H1 (cell line): ENCODE measurements around the gene CDH19. TPM values are rescaled to one million over a fixed set of nuclear protein-coding genes. Genes with fewer than 3 reads are reported as not detected.

Source experiments
- NANOG ChIP-seq: IDR thresholded peaks from 2 replicates; pipeline ENCODE4 v1.6.1; 2011; ENCODE audit warnings: low read length, low read depth, mild to moderate bottlenecking, inconsistent platforms; ENCODE audit not compliant: insufficient read depth, poor library complexity, severe bottlenecking
- polyA plus RNA-seq, 7 experiments: library from polyadenylated mRNA; depleted of rRNA in 3 of 7; stranded (reverse) in 5 of 7; unstranded in 2 of 7; fragments of >200 nt in 5 of 7; fragments of 200-250 nt in 2 of 7; gene quantifications; 1 replicate in 5 of 7; 2 replicates in 1 of 7; 4 replicates in 1 of 7; pipeline versions ENCODE4 v1.2.1 to v1.2.3, GENCODE V29; 2011 to 2013; ENCODE audit warnings: missing spikeins in 2 of 7, mixed read lengths in 2 of 7
- total RNA-seq: library from RNA; stranded (reverse); fragmentation: NEBNext Ultra II Directional; extraction: Animal tissue kit (Norgen Biotek cat#: 25700); gene quantifications from 2 replicates; pipeline ENCODE4 v1.2.1, GENCODE V29; 2021

Gene CDH19
- total and polyA plus RNA-seq, 2 of the 8 experiments (the other 6 are each of a cell fraction or from before 2014, with no cell fraction given), result not detected

- TF ChIP-seq NANOG, result no peak
These were observed 108.0 kb downstream of the CDH19 start (continued) for GRCh38 chr18:66495844-66496243.
